SK-N-SH treated with all-trans-retinoic acid at 6 μM for 48 hours (cell line): Measurements from ENCODE around the gene SMIM5.

Experiments used
- ATAC-seq: fragments of 200-7000 bp; cut with Tn5 transposase; 3 replicates; pipeline ENCODE4 v1.9.1; 2020; ENCODE audit warnings: mild to moderate bottlenecking, moderate library complexity
- CSDC2 ChIP-seq: fragments of 250-450 bp; sonication (Bioruptor Pico); IDR thresholded peaks from 2 replicates; pipeline ENCODE4 v1.5.0; 2020; ENCODE audit warnings: mild to moderate bottlenecking, moderate library complexity
- ESRRG ChIP-seq: fragments of 250-450 bp; sonication (Bioruptor Pico); IDR thresholded peaks from 2 replicates; pipeline ENCODE4 v1.6.1; 2021; ENCODE audit warnings: mild to moderate bottlenecking
- GLIS3 ChIP-seq: fragments of 250-450 bp; sonication (Bioruptor Pico); IDR thresholded peaks from 2 replicates; pipeline ENCODE4 v1.5.0; 2020; ENCODE audit warnings: mild to moderate bottlenecking, moderate library complexity
- ISL1 ChIP-seq: fragments of 250-450 bp; sonication (Bioruptor Pico); IDR thresholded peaks from 2 replicates; pipeline ENCODE4 v2.1.2; 2022; ENCODE audit warnings: mild to moderate bottlenecking, moderate library complexity
- OSR1 ChIP-seq: fragments of 250-450 bp; sonication (Bioruptor Pico); IDR thresholded peaks from 2 replicates; pipeline ENCODE4 v1.8.0; 2022; ENCODE audit warnings: moderate library complexity, mild to moderate bottlenecking, inconsistent platforms
- PATZ1 ChIP-seq: fragments of 250-450 bp; sonication (Bioruptor Pico); IDR thresholded peaks from 2 replicates; pipeline ENCODE4 v1.8.0; 2020; ENCODE audit warnings: mild to moderate bottlenecking, moderate library complexity, borderline replicate concordance
- PPARA ChIP-seq: fragments of 250-450 bp; sonication (Bioruptor Pico); IDR thresholded peaks from 2 replicates; pipeline ENCODE4 v1.5.0; 2020; ENCODE audit warnings: mild to moderate bottlenecking, borderline replicate concordance
- RARB ChIP-seq: fragments of 250-450 bp; sonication (Bioruptor Pico); IDR thresholded peaks from 2 replicates; pipeline ENCODE4 v1.8.0; 2021; ENCODE audit warnings: mild to moderate bottlenecking, moderate library complexity
- SNAI2 ChIP-seq: fragments of 250-450 bp; sonication (Bioruptor Pico); IDR thresholded peaks from 2 replicates; pipeline ENCODE4 v1.5.0; 2020; ENCODE audit warnings: mild to moderate bottlenecking, moderate library complexity
- TCF4 ChIP-seq: fragments of 250-450 bp; sonication (Bioruptor Pico); IDR thresholded peaks from 2 replicates; pipeline ENCODE4 v1.8.0; 2021; ENCODE audit warnings: mild to moderate bottlenecking, moderate library complexity, borderline replicate concordance
- TOX ChIP-seq: fragments of 250-450 bp; sonication (Bioruptor Pico); IDR thresholded peaks from 2 replicates; pipeline ENCODE4 v1.8.0; 2021; ENCODE audit warnings: mild to moderate bottlenecking, moderate library complexity, borderline replicate concordance
- TSHZ2 ChIP-seq: fragments of 250-450 bp; sonication (Bioruptor Pico); IDR thresholded peaks from 2 replicates; pipeline ENCODE4 v1.5.0; 2020; ENCODE audit warnings: mild to moderate bottlenecking, moderate library complexity
- ZFP3 ChIP-seq: fragments of 250-450 bp; sonication (Bioruptor Pico); IDR thresholded peaks from 2 replicates; pipeline ENCODE4 v1.5.0; 2020; ENCODE audit warnings: mild to moderate bottlenecking, moderate library complexity
- ZNF565 ChIP-seq: fragments of 450-650 bp; formaldehyde crosslinking; conservative IDR thresholded peaks from 2 replicates; pipeline ENCODE4 v1.5.0; 2020; ENCODE audit warnings: low read depth, mild to moderate bottlenecking, moderate library complexity
- ZNF8 ChIP-seq: fragments of 450-650 bp; formaldehyde crosslinking; IDR thresholded peaks from 2 replicates; pipeline ENCODE4 v1.5.0; 2020; ENCODE audit warnings: mild to moderate bottlenecking, moderate library complexity
- TF ChIP-seq, protein P1 (sequence below): fragments of 250-450 bp; sonication (Bioruptor Pico); IDR thresholded peaks from 2 replicates; pipeline ENCODE4 v1.8.0; 2021; ENCODE audit warnings: low read depth, mild to moderate bottlenecking, moderate library complexity, borderline replicate concordance
- TF ChIP-seq, protein P2 (sequence below): fragments of 250-450 bp; sonication (Bioruptor Pico); IDR thresholded peaks from 2 replicates; pipeline ENCODE4 v1.5.1; 2021; ENCODE audit warnings: mild to moderate bottlenecking, moderate library complexity
- TF ChIP-seq, protein P3 (sequence below): fragments of 250-450 bp; sonication (Bioruptor Pico); IDR thresholded peaks from 2 replicates; pipeline ENCODE4 v1.5.1; 2020; ENCODE audit warnings: low read depth, mild to moderate bottlenecking, moderate library complexity

The SMIM5 gene

GRCh38 chr17:75604034-75604695 lies 29.1 kb upstream of the SMIM5 start (continued):
- no peak for TF ChIP-seq TSHZ2 (CRISPR knock-in tag)

GRCh38 chr17:75605790-75606189 lies 27.4 kb upstream of the SMIM5 start:
- TF ChIP-seq OSR1 (CRISPR knock-in tag) (no peak), TOX (CRISPR knock-in tag) (no peak), ESRRG (CRISPR knock-in tag) (no peak), TSHZ2 (CRISPR knock-in tag) (no peak), PPARA (no peak), ZNF565 (CRISPR knock-in tag) (no peak), TCF4 (CRISPR knock-in tag) (no peak), GLIS3 (CRISPR knock-in tag) (no peak), ZNF8 (no peak), CSDC2 (no peak), SNAI2 (CRISPR knock-in tag) (no peak), ZFP3 (no peak), RARB (CRISPR knock-in tag) (no peak), ISL1 (no peak)
- TF ChIP-seq, protein P1, sequence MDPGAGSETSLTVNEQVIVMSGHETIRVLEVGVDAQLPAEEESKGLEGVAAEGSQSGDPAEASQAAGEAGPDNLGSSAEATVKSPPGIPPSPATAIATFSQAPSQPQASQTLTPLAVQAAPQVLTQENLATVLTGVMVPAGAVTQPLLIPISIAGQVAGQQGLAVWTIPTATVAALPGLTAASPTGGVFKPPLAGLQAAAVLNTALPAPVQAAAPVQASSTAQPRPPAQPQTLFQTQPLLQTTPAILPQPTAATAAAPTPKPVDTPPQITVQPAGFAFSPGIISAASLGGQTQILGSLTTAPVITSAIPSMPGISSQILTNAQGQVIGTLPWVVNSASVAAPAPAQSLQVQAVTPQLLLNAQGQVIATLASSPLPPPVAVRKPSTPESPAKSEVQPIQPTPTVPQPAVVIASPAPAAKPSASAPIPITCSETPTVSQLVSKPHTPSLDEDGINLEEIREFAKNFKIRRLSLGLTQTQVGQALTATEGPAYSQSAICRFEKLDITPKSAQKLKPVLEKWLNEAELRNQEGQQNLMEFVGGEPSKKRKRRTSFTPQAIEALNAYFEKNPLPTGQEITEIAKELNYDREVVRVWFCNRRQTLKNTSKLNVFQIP, result no peak
- TF ChIP-seq, protein P2, sequence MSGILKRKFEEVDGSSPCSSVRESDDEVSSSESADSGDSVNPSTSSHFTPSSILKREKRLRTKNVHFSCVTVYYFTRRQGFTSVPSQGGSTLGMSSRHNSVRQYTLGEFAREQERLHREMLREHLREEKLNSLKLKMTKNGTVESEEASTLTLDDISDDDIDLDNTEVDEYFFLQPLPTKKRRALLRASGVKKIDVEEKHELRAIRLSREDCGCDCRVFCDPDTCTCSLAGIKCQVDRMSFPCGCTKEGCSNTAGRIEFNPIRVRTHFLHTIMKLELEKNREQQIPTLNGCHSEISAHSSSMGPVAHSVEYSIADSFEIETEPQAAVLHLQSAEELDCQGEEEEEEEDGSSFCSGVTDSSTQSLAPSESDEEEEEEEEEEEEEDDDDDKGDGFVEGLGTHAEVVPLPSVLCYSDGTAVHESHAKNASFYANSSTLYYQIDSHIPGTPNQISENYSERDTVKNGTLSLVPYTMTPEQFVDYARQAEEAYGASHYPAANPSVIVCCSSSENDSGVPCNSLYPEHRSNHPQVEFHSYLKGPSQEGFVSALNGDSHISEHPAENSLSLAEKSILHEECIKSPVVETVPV (CRISPR knock-in tag), result no peak
- TF ChIP-seq, protein P3, sequence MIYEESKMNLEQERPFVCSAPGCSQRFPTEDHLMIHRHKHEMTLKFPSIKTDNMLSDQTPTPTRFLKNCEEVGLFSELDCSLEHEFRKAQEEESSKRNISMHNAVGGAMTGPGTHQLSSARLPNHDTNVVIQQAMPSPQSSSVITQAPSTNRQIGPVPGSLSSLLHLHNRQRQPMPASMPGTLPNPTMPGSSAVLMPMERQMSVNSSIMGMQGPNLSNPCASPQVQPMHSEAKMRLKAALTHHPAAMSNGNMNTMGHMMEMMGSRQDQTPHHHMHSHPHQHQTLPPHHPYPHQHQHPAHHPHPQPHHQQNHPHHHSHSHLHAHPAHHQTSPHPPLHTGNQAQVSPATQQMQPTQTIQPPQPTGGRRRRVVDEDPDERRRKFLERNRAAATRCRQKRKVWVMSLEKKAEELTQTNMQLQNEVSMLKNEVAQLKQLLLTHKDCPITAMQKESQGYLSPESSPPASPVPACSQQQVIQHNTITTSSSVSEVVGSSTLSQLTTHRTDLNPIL (CRISPR knock-in tag), result no peak
- TF ChIP-seq, all 23 proteins: peak for 0
- no peak for ATAC-seq

DNA sequence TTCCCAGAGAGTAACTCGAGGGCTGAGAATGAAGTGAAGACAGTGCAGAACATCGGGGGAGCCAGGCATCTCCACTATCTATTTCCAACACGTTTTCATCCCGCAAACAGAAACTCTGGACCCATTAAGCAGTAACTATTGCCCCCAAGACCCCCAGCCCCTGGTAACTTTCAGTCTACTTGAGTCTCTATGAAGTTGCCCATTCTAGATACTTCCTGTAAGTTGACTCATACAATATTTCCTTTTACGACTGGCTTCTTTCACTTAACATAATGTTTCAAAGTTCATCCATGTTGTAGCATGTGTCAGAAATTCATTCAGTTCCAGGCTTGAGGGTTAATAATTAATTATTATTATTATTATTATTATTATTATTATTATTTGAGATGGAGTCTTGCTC lies 26.1 kb upstream of the SMIM5 start:
- ATAC-seq, result no peak
- TF ChIP-seq PATZ1 (no peak), SNAI2 (CRISPR knock-in tag) (no peak), OSR1 (CRISPR knock-in tag) (no peak)
